GM12864 (cell line): ENCODE results near the gene DOK3.
"Not testable (repeated sequence)": the region's sequence is repeated elsewhere in the genome, so short reads cannot be mapped to it uniquely, and the experiment has no call there.

Experiments used
- DNase-seq: peaks from one replicate; pipeline ENCODE4 v3.0.0-alpha.2; 2011; ENCODE audit warnings: low read depth
- H3K4me3 ChIP-seq: 2 replicates; pipeline ENCODE4 v1.5.1; 2011; ENCODE audit warnings: mild to moderate bottlenecking, low read depth, low read length, control low read depth
- TF ChIP-seq, protein P1 (sequence below): IDR thresholded peaks from 2 replicates; pipeline ENCODE4 v1.5.1; 2011; ENCODE audit warnings: low read depth, mild to moderate bottlenecking, moderate library complexity, low read length, control low read depth, inconsistent platforms; ENCODE audit errors: missing control alignments

DOK3 gene

DNA sequence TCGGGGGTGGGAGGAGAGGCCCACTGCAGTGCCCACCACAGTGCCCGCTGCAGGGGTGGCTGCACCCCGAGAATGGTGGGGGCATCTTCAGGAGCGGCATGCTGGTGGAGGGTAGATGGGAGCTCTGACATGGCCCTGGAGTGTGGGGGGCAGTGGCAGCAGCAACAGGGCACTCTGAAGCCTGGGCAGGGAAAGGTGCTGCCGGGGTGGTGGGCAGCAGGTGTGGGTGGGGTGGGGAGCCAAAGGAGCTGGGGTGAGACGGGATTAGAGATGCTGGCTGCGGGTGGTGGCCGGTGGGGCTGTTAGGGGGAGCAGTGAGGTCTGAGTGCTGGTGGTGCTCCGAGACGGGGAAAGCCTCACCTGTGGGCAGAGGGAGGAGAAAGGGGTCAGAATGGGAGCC, 26.8 kb upstream of the DOK3 start:
- DNase-seq, result no peak
- H3K4me3 ChIP-seq, result no peak overlapping the region
- TF ChIP-seq, protein P1, sequence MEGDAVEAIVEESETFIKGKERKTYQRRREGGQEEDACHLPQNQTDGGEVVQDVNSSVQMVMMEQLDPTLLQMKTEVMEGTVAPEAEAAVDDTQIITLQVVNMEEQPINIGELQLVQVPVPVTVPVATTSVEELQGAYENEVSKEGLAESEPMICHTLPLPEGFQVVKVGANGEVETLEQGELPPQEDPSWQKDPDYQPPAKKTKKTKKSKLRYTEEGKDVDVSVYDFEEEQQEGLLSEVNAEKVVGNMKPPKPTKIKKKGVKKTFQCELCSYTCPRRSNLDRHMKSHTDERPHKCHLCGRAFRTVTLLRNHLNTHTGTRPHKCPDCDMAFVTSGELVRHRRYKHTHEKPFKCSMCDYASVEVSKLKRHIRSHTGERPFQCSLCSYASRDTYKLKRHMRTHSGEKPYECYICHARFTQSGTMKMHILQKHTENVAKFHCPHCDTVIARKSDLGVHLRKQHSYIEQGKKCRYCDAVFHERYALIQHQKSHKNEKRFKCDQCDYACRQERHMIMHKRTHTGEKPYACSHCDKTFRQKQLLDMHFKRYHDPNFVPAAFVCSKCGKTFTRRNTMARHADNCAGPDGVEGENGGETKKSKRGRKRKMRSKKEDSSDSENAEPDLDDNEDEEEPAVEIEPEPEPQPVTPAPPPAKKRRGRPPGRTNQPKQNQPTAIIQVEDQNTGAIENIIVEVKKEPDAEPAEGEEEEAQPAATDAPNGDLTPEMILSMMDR, result no peak

DNA sequence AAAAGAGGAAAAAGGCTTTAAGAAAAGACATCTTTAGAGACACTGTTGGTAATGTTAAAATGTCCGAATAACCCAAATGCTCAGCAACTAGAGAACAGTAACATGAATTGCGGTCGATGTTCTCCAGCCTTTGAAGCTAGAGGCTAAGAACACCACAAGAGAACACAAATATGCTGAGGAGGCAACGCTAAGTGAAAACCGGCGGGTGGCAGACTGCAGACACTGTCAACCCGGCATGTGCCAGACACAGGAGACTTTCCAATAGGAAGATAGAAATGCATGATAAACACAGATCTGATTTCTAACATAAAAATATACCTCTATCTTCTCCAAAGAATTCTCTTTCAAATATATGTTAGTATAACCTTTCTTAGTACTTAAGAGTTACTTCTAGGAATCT, 25.5 kb upstream of the DOK3 start:
- H3K4me3 ChIP-seq, result no peak overlapping the region
- no peak for DNase-seq
- TF ChIP-seq, protein P1, result no peak

DNA sequence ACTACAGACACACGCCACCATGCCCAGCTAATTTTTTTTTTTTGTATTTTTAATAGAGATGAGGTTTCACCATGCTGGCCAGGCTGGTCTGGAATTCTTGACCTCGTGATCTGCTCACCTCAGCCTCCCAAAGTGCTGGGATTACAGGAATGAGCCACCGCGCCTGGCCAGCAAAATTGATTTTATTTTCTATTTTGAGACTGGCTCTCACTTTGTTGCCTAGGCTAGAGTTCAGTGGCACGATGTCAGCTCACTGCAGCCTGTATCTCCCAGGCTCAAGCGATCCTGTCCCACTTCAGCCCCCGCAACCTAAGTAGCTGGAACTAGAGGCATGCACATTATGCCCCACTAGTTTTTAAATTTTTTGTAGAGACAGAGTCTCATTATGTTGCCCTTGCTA, 24.8 kb upstream of the DOK3 start:
- H3K4me3 ChIP-seq, DNase-seq: not testable (repeated sequence)

DNA sequence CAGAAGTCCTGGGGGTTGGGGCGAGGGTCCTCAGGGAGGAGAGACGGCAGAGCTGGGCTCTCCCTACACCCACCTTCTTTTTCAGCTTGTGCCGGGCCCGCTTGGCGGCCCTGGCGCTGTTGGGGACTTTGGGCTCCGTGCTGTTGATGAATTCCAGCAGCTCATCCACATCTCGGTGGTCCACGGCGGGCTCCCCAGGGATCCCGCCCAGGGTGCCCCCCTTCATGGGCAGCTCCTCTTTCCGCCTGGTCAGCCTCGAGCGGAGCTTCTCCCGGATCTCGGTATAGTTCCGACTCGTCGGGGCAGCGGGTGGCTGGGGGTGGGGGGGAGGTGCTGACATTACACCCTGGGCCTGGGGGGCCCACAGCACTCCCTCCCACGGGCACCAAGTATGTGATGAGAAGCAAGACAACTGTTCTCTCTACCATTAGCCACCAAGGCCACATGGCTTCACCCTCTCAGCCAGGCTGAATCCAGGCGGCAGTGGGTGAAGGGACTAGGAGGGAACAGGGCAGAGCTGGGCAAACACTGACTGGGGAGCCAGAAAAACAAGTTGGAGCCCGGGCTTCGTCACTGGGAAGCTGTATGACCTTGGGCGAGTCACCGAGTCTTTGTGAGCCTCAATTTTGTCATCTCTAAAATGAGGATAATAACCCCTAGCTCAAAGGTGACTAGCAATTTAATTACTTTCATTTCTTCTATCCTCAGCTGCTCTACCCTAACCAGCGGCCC, 21.7 kb upstream of the DOK3 start:
- no peak overlapping the region for H3K4me3 ChIP-seq
- TF ChIP-seq, protein P1, result no peak
- DNase-seq, result no peak

DNA sequence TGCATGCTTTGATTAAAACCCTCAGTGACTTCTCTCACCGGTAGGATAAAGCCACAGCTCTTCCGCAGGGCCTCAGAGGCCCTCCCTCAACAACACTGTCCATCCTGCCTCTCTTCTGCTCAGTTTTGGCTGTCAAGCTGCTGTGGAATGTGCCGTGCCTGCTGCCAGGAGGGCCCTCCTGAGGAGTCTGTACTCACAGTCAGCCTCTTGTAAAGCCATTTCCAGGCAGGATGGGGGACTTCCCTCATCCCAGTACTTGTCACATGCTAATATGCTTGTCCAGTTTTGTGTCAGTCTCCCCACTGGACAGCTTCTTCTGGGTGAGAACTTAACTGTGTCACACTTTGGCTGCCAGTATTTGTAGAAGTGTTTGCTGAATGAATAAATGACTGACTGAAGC, 21.0 kb upstream of the DOK3 start:
- TF ChIP-seq, protein P1, result no peak
- no peak for DNase-seq

DNA sequence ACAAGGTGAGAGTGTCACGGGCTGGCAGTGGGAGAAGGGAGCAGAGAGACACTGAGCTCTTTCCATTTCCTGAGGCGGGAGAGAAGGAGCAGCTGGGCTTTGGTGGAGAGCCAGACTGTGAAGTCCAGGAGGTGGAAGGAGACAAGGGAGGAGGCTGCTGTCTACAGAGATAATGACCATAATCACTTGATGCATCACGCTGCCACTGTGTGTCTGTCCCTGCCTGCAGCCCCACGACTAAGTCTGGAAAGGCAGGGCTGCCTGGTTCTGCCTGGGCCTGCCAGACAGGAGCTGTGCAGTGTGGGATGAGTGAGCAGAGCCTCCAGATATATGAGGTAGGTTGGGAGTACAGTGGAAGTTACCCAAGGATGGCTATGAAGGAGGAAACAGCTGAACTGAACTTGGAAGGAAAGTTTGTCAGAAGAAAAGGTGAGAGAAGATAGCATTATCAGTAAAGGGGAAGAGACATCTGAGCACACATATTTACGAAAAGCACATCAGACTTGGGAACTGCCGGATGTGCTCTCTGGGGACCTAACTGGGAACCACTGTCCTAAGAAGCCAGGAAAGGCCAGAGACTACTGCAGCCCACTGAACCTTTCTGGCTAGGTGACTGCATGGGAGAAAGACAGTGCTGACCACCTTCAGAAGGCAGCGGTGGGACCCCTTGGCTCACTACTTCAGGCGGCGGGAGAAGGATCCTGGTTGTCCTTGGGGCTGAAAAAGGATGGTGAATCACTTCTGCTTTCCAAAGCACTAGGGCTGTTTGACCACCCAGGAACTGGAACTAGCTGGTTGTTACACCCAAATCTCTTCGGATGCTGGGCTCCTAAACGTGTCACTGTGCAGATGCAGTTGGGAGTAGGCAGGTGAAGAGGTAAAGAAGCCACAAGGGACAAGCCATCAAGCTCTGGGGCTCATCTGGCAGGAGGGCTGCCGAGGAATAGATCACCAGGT, 19.9 kb upstream of the DOK3 start:
- TF ChIP-seq, protein P1, result no peak
- H3K4me3 ChIP-seq, result no peak overlapping the region
- DNase-seq, result no peak

More for the DNA sequence above, 21.0 kb upstream of the DOK3 start:
- H3K4me3 ChIP-seq, result no peak overlapping the region

DNA sequence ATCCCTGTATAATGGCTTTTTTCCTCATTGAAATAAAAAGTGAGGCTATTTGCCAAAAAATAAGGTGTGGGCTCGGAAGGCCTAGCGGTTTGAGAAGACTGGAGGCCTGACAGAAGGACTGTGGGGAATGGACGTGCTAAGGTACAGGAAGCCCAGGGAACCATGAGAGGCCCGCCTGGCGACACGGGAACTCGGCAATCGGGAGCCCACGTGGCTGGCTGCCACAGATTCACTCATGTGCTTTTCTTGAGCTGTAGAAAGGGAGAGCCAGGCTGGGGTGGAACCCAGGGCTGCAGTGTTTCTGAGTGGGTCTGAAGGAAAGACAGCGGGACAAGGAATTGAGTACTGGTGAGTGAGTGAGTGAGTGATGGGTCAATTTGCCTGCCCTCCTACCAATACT, 19.0 kb upstream of the DOK3 start:
- TF ChIP-seq, protein P1, result no peak
- no peak overlapping the region for H3K4me3 ChIP-seq
- no peak for DNase-seq
